ENCODE results near the gene AQP12A.

DNA sequence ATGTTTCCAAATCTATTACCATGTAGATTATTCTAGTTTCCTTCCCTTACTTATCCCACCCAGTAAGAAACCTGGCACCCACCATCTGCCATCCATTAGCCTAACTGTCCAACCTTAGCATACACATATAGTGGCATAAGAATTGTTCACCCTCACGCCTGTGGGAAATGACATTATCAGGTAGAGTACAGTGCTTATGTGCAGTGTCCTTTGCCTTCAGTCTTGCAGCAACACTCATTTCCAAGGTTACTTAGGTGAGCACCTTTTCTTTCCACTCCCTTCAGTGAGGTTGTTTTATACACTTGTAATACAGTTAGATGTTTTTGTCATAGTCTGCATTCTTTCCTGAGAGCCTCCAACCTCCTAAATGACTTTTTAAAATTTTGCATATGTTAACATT is 27.0 kb upstream of the AQP12A start:
- TF ChIP-seq, protein P1, sequence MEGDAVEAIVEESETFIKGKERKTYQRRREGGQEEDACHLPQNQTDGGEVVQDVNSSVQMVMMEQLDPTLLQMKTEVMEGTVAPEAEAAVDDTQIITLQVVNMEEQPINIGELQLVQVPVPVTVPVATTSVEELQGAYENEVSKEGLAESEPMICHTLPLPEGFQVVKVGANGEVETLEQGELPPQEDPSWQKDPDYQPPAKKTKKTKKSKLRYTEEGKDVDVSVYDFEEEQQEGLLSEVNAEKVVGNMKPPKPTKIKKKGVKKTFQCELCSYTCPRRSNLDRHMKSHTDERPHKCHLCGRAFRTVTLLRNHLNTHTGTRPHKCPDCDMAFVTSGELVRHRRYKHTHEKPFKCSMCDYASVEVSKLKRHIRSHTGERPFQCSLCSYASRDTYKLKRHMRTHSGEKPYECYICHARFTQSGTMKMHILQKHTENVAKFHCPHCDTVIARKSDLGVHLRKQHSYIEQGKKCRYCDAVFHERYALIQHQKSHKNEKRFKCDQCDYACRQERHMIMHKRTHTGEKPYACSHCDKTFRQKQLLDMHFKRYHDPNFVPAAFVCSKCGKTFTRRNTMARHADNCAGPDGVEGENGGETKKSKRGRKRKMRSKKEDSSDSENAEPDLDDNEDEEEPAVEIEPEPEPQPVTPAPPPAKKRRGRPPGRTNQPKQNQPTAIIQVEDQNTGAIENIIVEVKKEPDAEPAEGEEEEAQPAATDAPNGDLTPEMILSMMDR (IDR thresholded peaks at IDR 0.05; ENCODE audit: borderline replicate concordance, extremely low read depth, low read length, poor library complexity, severe bottlenecking) = no peak
- TF ChIP-seq EZH2 (IDR thresholded peaks at IDR 0.05; ENCODE audit: borderline replicate concordance, low read depth, low read length, severe bottlenecking) = no peak
